GM23248 (cell line): Measurements from ENCODE around the gene RASL12.

Experiments
- EZH2 ChIP-seq: fragments of 200-600 bp; sonication (generic); IDR thresholded peaks from 2 replicates; pipeline ENCODE4 v1.6.1; 2018; ENCODE audit warnings: antibody characterized with exemption, mild to moderate bottlenecking; ENCODE audit not compliant: insufficient read depth, poor library complexity, severe bottlenecking
- EZH2phosphoT487 ChIP-seq: fragments of 200-600 bp; sonication (generic); IDR thresholded peaks from 2 replicates; pipeline ENCODE4 v1.6.1; 2018; ENCODE audit warnings: antibody characterized with exemption, moderate library complexity, mild to moderate bottlenecking, low read depth; ENCODE audit not compliant: insufficient read depth

- no peak for TF ChIP-seq EZH2
- TF ChIP-seq EZH2phosphoT487 = no peak
Observed at GRCh38 chr15:65040461-65040860, 27.3 kb downstream of the RASL12 start.
